Measurements from ENCODE around the gene APOBEC3B.
"Not testable (repeated sequence)": the region's sequence is repeated elsewhere in the genome, so short reads cannot be mapped to it uniquely, and the experiment has no call there.

Gene APOBEC3B

GRCh38 chr22:38967451-38968450 lies 14.4 kb upstream of the APOBEC3B start:
- DNase-seq (ENCODE audit: low spot score) = no peak

GRCh38 chr22:38968801-38969200 lies 13.3 kb upstream of the APOBEC3B start:
- DNase-seq (ENCODE audit: low spot score) = no peak

GRCh38 chr22:38970551-38970950 lies 11.6 kb upstream of the APOBEC3B start:
- DNase-seq (ENCODE audit: low spot score) = no peak

- DNase-seq (ENCODE audit: low spot score) = no peak
These were observed 10.9 kb upstream of the APOBEC3B start for GRCh38 chr22:38971202-38971601.

- DNase-seq (ENCODE audit: low spot score) = no peak
These were observed 10.4 kb upstream of the APOBEC3B start for GRCh38 chr22:38971791-38972190.

- DNase-seq (ENCODE audit: low spot score) = no peak
These were observed 9.6 kb upstream of the APOBEC3B start for GRCh38 chr22:38972558-38972957.

- no peak for DNase-seq (ENCODE audit: low spot score)
These were observed 8.6 kb upstream of the APOBEC3B start for GRCh38 chr22:38973289-38974169.

- no peak for DNase-seq (ENCODE audit: low spot score)
These were observed 7.8 kb upstream of the APOBEC3B start for GRCh38 chr22:38974170-38974825.

GRCh38 chr22:38974826-38975175 lies 7.3 kb upstream of the APOBEC3B start:
- DNase-seq (ENCODE audit: low spot score) = no peak

GRCh38 chr22:38977289-38977688 lies 4.9 kb upstream of the APOBEC3B start:
- not testable (repeated sequence) for DNase-seq (ENCODE audit: low spot score)

- DNase-seq (ENCODE audit: low spot score) = not testable (repeated sequence)
These were observed 1.6 kb upstream of the APOBEC3B start for GRCh38 chr22:38980587-38980986.

- no peak for DNase-seq (ENCODE audit: low spot score)
These were observed 849 bp upstream of the APOBEC3B start for GRCh38 chr22:38981005-38981991.

GRCh38 chr22:38984224-38984623 lies 2.1 kb downstream of the APOBEC3B start:
- no peak for DNase-seq (ENCODE audit: low spot score)

- DNase-seq (ENCODE audit: low spot score) = not testable (repeated sequence)
These were observed 2.9 kb downstream of the APOBEC3B start for GRCh38 chr22:38984784-38985757.

- no peak for DNase-seq (ENCODE audit: low spot score)
These were observed 4.5 kb downstream of the APOBEC3B start for GRCh38 chr22:38986629-38987028.

- DNase-seq (ENCODE audit: low spot score) = no peak
These were observed 5.2 kb downstream of the APOBEC3B start for GRCh38 chr22:38987171-38987895.

GRCh38 chr22:38989466-38989865 lies 7.3 kb downstream of the APOBEC3B start:
- no peak for DNase-seq (ENCODE audit: low spot score)

GRCh38 chr22:38992871-38993371 lies 10.8 kb downstream of the APOBEC3B start:
- DNase-seq (ENCODE audit: low spot score) = not testable (repeated sequence)

- DNase-seq (ENCODE audit: low spot score) = no peak
These were observed 14.0 kb downstream of the APOBEC3B start for GRCh38 chr22:38996105-38996504.
